HCT116 (cell line): Measurements from ENCODE around the gene MVB12A. TPM values are rescaled to one million over a fixed set of nuclear protein-coding genes. Genes with fewer than 3 reads are reported as not detected.

Source experiments
- ATAC-seq: fragments of 200-7000 bp; cut with Tn5 transposase; 2 replicates; pipeline ENCODE4 v1.9.1; 2020; ENCODE audit warnings: mild to moderate bottlenecking, moderate library complexity
- BruUV-seq: library from RNA; stranded (reverse); fragments of 400-500 nt; replicated peaks from 2 replicates; lab custom pipeline; 2021; lab: Mats Ljungman, UMichigan
- CTCF ChIA-PET: fragments of 300-600 bp; sonication (Branson Sonifier 250); formaldehyde crosslinking; loops from one replicate; lab custom pipeline; 2021; ENCODE audit warnings: antibody characterized with exemption; lab: Charles Lee
- POLR2A ChIA-PET: fragments of 300-600, 350-600 bp; sonication (Branson Sonifier 250); formaldehyde crosslinking; loops from one replicate; lab custom pipeline; 2021; ENCODE audit warnings: antibody characterized with exemption; lab: Charles Lee
- RAD21 ChIA-PET, 2 experiments: fragments of 300-600 bp; sonication (Branson Sonifier 250); formaldehyde crosslinking; loops; one replicate each; lab custom pipeline; 2023; ENCODE audit warnings: low total read pairs in 2 of 2; ENCODE audit not compliant: uncharacterized antibody in 2 of 2, unreplicated experiment in 2 of 2, low non-redundant PET in 1 of 2; lab: Charles Lee
- DNase-seq: peaks from one replicate; pipeline ENCODE4 v3.0.0-alpha.2; 2010; ENCODE audit warnings: low read depth, low spot score
- H2AFZ ChIP-seq: fragments of 200-600 bp; shearing (Covaris generic), sonication (generic); 2 replicates; pipeline ENCODE4 v1.6.1; 2017; ENCODE audit warnings: low read depth, mixed run types, mixed read lengths, antibody characterized with exemption, low read length; ENCODE audit not compliant: poor library complexity, severe bottlenecking
- H3K27ac ChIP-seq: 2 replicates; pipeline ENCODE4 v1.5.1; 2012; ENCODE audit warnings: low read depth, low read length
- H3K27me3 ChIP-seq: fragments of 200-600 bp; sonication (generic); 2 replicates; pipeline ENCODE4 v1.6.1; 2016; ENCODE audit warnings: mixed run types, low read length, mixed read lengths; ENCODE audit not compliant: insufficient read depth
- H3K36me3 ChIP-seq, 2 experiments: fragments of 200-500 bp in 1 of 2; fragments of 200-600 bp in 1 of 2; sonication (Bioruptor generic) in 1 of 2; sonication (generic) in 1 of 2; 2 replicates each; pipeline versions ENCODE4 v1.5.1 to v1.6.1; 2014 to 2016; ENCODE audit warnings: low read length in 2 of 2, inconsistent platforms in 1 of 2, mixed read lengths in 1 of 2, mixed run types in 1 of 2; ENCODE audit not compliant: insufficient read depth in 2 of 2, control insufficient read depth in 1 of 2
- H3K4me1 ChIP-seq, 2 experiments: fragments of 200-600 bp in 1 of 2; sonication (generic) in 1 of 2; 2 replicates each; pipeline versions ENCODE4 v1.5.1 to v1.6.1; 2012 to 2017; ENCODE audit warnings: low read length in 2 of 2, inconsistent platforms in 1 of 2, mild to moderate bottlenecking in 1 of 2, mixed read lengths in 1 of 2, mixed run types in 1 of 2, moderate library complexity in 1 of 2; ENCODE audit not compliant: insufficient read depth in 2 of 2, control insufficient read depth in 1 of 2
- H3K4me2 ChIP-seq: fragments of 200-600 bp; sonication (generic); 2 replicates; pipeline ENCODE4 v1.6.1; 2017; ENCODE audit warnings: mixed run types, low read length, mixed read lengths
- H3K4me3 ChIP-seq, 2 experiments: fragments of 200-600 bp in 1 of 2; sonication (generic) in 1 of 2; replicated peaks in 1 of 2; 2 replicates each; pipeline ENCODE4 v1.5.1; 2011 to 2016; ENCODE audit warnings: low read length in 2 of 2, control low read depth in 1 of 2, low read depth in 1 of 2, mild to moderate bottlenecking in 1 of 2, mixed read lengths in 1 of 2, mixed run types in 1 of 2
- H3K79me2 ChIP-seq: fragments of 200-600 bp; sonication (generic); 2 replicates; pipeline ENCODE4 v1.6.1; 2017; ENCODE audit warnings: mild to moderate bottlenecking, mixed run types, low read length, moderate library complexity, mixed read lengths; ENCODE audit not compliant: insufficient read depth
- H3K9ac ChIP-seq: fragments of 200-600 bp; sonication (generic); 2 replicates; pipeline ENCODE4 v1.6.1; 2016; ENCODE audit warnings: low read length, mixed read lengths
- H3K9me2 ChIP-seq: fragments of 200-600 bp; sonication (generic), shearing (Covaris generic); 2 replicates; pipeline ENCODE4 v1.6.1; 2017; ENCODE audit warnings: mixed run types, mild to moderate bottlenecking, moderate library complexity; ENCODE audit not compliant: insufficient read depth
- H3K9me3 ChIP-seq, 2 experiments: fragments of 200-500 bp in 1 of 2; fragments of 200-600 bp in 1 of 2; sonication (Bioruptor generic) in 1 of 2; sonication (generic) in 1 of 2; 2 replicates each; pipeline ENCODE4 v1.6.1; 2014 to 2017; ENCODE audit warnings: low read length in 2 of 2, mixed read lengths in 2 of 2, inconsistent platforms in 1 of 2, low read depth in 1 of 2, mild to moderate bottlenecking in 1 of 2, mixed run types in 1 of 2, moderate library complexity in 1 of 2; ENCODE audit not compliant: control insufficient read depth in 1 of 2, insufficient read depth in 1 of 2
- H4K20me1 ChIP-seq: fragments of 200-600 bp; sonication (generic), shearing (Covaris generic); 2 replicates; pipeline ENCODE4 v1.6.1; 2017; ENCODE audit warnings: mixed run types, mild to moderate bottlenecking, moderate library complexity; ENCODE audit not compliant: insufficient read depth
- JUND ChIP-seq: IDR thresholded peaks from 2 replicates; pipeline ENCODE4 v1.6.1; 2012
- MAX ChIP-seq: IDR thresholded peaks from 2 replicates; pipeline ENCODE4 v1.6.1; 2012
- POLR2A ChIP-seq: IDR thresholded peaks from 2 replicates; pipeline ENCODE4 v1.7.0; 2011; ENCODE audit warnings: borderline replicate concordance; ENCODE audit not compliant: insufficient read depth, insufficient read length; ENCODE audit errors: extremely low read depth
- SRF ChIP-seq: IDR thresholded peaks from 2 replicates; pipeline ENCODE4 v1.6.1; 2012; ENCODE audit warnings: low read depth
- ZBTB33 ChIP-seq: IDR thresholded peaks from 2 replicates; pipeline ENCODE4 v1.6.1; 2011; ENCODE audit warnings: mild to moderate bottlenecking, low read length, moderate library complexity; ENCODE audit not compliant: insufficient replicate concordance; ENCODE audit errors: extremely low read depth
- intact Hi-C: fragments of 100-400 bp; cut with micrococcal nuclease; formaldehyde crosslinking; loops from 2 replicates; pipeline ENCODE4 v1.10.0; 2022
- total RNA-seq: library from RNA; stranded (reverse); gene quantifications from one replicate; pipeline ENCODE4 v1.2.1, GENCODE V29; 2021; ENCODE audit not compliant: unreplicated experiment
- TF ChIP-seq, protein P1 (sequence below), 3 experiments: fragments of 200-600 bp in 1 of 3; sonication (generic) in 1 of 3; IDR thresholded peaks in 2 of 3; conservative IDR thresholded peaks in 1 of 3; 2 replicates each; pipeline ENCODE4 v1.5.1; 2012 to 2017; ENCODE audit warnings: low read depth in 2 of 3, low read length in 2 of 3, antibody characterized with exemption in 1 of 3, borderline replicate concordance in 1 of 3, control low read depth in 1 of 3, mild to moderate bottlenecking in 1 of 3, mixed read lengths in 1 of 3, mixed run types in 1 of 3, moderate library complexity in 1 of 3; ENCODE audit not compliant: insufficient read depth in 1 of 3

Gene MVB12A
- total RNA-seq, 1 experiment from 2014 or later, result 91.7 TPM

DNA sequence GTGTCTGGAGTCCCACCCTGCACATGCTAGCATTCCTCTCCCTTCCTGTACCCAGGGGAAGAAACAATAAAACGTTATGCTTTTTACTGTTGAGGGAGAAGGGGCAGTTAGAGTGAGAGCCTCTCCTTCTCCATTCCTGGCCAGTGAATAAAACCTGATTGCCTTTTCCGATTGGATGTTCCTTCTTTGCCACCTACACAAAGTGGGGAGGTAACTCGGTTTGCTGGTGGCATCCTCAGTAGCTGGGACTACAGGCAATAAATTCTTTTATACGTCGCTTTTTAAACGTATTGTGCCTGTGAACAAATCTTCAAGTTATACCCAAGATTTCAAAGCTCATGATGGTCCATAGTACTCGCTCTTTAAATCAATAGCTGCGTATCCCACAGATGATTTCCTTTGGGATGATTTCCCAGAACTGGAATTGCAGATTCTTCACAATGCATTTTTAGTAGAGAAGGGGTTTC is 660 bp upstream of the MVB12A start:
- peak overlapping the region; percentile 91 for H3K4me2 ChIP-seq
- ChIA-PET CTCF (interaction anchor here (0.6 to 1.2 kb wide), 8 partner anchors 10 to 368 kb away, joined by 3 to 5 read pairs (median 3); partner anchors contain the start of gene TMEM221), RAD21 (no interaction called here), POLR2A (interaction anchor here (0.6 to 2.8 kb wide), 9 partner anchors 10 to 562 kb away, joined by 3 to 21 read pairs (median 4); partner anchors contain the start of genes B3GNT3, BST2, DDA1 and RPL18A)
- no peak for TF ChIP-seq ZBTB33
- no peak for TF ChIP-seq JUND
- TF ChIP-seq POLR2A, result peak; percentile 50
- TF ChIP-seq MAX, result no peak
- TF ChIP-seq, protein P1, sequence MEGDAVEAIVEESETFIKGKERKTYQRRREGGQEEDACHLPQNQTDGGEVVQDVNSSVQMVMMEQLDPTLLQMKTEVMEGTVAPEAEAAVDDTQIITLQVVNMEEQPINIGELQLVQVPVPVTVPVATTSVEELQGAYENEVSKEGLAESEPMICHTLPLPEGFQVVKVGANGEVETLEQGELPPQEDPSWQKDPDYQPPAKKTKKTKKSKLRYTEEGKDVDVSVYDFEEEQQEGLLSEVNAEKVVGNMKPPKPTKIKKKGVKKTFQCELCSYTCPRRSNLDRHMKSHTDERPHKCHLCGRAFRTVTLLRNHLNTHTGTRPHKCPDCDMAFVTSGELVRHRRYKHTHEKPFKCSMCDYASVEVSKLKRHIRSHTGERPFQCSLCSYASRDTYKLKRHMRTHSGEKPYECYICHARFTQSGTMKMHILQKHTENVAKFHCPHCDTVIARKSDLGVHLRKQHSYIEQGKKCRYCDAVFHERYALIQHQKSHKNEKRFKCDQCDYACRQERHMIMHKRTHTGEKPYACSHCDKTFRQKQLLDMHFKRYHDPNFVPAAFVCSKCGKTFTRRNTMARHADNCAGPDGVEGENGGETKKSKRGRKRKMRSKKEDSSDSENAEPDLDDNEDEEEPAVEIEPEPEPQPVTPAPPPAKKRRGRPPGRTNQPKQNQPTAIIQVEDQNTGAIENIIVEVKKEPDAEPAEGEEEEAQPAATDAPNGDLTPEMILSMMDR (IDR thresholded peaks at IDR 0.05 in 2 of 3, conservative IDR thresholded peaks at IDR 0.05 in 1 of 3; ENCODE audit: borderline replicate concordance in 1 of 3, insufficient read depth in 1 of 3, low read depth in 2 of 3, low read length in 2 of 3), result no peak
- TF ChIP-seq SRF, result no peak; the same call in 1 of the 2 replicates
- H3K9ac ChIP-seq, result peak overlapping the region; percentile 78
- H3K4me3 ChIP-seq, result peak overlapping the region; percentile 53 to 93
- no peaks in the 10 kb centered on the region for H3K27me3 ChIP-seq
- no peak overlapping the region for H2AFZ ChIP-seq
- DNase-seq, result no peak
- intact Hi-C loops, result no loop called here
- no peaks in the 10 kb centered on the region for H3K36me3 ChIP-seq
- H3K79me2 ChIP-seq, result peaks cover 10% of the 10 kb centered on the region; the same call in 1 of the 2 replicates
- H3K27ac ChIP-seq, result peak overlapping the region; percentile 87
- BruUV-seq, result TSS peak; percentile 98
- H3K4me1 ChIP-seq, result peaks cover 5 to 28% of the 10 kb centered on the region in 2 experiments; a peak in 3 of 4 replicates
- H4K20me1 ChIP-seq, result no peaks in the 10 kb centered on the region
- H3K9me3 ChIP-seq, result no peaks in the 10 kb centered on the region
- H3K9me2 ChIP-seq, result no peaks in the 10 kb centered on the region
- no peak for ATAC-seq
